Stimulated activated CD4-positive, alpha-beta T cell treated with anti-CD3 and anti-CD28 coated beads, TNF-alpha, amount 100 ng/mL, for 48 hours (primary cell): ENCODE results near the gene TASP1.
"Not testable (repeated sequence)": the region's sequence is repeated elsewhere in the genome, so short reads cannot be mapped to it uniquely, and the experiment has no call there.

Experiments
- DNase-seq, 3 donors: peaks; one replicate each; pipeline ENCODE4 v3.0.0-alpha.2; 2020; ENCODE audit warnings: low read depth in 3 of 3

TASP1 gene, protein sequence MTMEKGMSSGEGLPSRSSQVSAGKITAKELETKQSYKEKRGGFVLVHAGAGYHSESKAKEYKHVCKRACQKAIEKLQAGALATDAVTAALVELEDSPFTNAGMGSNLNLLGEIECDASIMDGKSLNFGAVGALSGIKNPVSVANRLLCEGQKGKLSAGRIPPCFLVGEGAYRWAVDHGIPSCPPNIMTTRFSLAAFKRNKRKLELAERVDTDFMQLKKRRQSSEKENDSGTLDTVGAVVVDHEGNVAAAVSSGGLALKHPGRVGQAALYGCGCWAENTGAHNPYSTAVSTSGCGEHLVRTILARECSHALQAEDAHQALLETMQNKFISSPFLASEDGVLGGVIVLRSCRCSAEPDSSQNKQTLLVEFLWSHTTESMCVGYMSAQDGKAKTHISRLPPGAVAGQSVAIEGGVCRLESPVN

DNA sequence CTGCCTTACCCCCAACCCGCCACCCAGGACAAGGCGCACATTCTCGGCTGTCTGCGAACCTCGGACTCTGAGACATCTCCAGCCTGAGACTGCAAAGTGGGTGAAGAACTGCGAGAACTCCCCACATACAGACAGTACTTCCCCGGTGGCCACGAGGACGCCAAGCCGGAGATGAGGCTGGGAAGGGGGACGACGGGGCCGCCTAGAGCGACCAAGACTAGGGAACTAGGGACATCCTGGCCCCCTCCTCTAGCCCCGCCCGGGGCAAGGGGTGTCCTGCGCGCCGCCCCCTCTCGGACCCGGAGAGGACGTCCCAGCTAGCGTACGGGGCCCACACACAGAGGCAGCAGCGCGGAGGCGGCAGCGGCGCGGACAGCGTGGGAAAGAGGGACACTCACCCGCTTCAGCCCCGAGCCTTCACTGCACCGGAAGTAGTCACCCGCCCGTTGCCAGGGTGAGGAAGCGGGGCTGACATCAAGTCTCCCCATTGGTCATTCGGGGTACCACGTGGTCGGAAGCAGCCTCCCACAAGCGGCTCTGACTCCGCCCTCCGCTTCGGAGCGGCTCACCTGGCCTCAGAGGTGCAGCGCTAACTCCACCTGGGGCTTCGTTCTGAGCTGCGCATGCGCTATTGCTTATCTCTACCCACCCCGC lies at the start of gene TASP1:
Gene TASP1 (minus strand): TSS at position 437 of the 654 bp plus-strand sequence. CDS start 8,854 bp downstream, outside the sequence.
- DNase-seq, result peak; percentile 89 to 95 (median 93)

DNA sequence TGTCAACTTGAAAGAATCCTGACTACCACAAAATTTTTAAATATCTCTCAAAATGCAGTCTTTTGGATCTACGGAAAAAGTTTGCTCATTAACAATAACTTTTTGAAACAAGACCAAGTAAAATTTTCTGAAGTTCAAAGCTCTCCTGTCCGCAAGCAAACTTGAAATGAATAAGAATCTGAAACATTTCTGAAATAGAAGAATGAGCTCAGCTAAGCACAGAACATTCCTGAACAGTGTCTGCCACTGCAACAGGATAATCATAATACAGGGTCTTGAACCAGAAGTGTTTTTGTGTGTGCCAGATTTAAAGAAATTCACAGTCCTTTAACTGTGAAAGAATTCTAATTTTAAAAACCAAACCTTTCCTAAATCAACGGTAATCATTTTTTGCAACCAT lies 49.1 kb upstream of the TASP1 start:
- DNase-seq, result no peak

DNA sequence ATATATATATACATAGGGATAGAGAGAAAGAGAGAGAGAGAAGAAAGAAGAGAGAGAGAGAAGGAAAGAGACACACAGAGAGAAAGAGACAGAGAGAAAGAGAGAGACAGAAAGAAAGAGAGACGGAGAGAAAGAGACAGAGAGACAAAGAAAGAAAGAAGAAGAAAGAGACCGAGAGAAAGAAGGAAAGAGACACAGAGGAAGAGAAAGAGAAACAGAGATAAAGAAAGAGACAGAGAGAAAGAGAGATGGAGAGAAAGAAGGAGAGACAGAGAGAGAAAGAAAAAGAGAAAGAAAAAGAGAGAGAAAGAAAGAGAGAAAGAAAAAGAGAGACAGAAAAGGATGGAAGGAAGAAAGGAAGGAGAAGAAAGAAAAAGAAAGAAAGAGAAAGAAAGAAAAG lies 46.9 kb upstream of the TASP1 start:
- DNase-seq, result no peak

DNA sequence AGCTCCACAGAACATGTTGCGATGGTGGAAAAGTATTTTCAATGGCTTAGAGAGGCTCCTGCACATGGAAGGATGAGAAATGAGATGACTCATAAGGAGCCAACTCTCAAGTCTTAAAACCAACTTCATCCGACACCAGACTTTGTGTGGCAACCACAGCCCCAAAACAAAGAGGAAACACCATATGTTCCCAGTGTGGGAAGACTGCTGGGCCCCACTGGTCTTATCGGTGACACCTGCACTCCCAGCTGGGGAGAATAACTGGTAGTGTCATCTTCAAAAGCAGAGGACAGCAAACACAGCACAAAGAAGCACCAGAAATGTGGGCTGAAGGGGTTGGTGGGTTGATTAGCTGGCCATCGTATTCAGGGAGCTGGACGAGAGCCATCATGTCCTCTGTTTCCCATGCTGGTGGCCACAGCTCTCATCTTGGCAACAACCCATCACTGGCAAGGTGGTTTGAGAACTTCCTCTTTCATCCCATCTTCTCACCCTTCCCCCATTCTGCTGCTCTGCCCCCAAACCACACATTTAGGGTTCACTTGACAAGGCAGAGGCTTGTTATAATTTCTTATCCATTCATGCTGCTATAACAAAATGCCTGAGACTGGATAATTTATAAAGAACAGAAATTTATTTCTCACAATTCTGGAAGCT lies 46.0 kb upstream of the TASP1 start:
- DNase-seq, result no peak

DNA sequence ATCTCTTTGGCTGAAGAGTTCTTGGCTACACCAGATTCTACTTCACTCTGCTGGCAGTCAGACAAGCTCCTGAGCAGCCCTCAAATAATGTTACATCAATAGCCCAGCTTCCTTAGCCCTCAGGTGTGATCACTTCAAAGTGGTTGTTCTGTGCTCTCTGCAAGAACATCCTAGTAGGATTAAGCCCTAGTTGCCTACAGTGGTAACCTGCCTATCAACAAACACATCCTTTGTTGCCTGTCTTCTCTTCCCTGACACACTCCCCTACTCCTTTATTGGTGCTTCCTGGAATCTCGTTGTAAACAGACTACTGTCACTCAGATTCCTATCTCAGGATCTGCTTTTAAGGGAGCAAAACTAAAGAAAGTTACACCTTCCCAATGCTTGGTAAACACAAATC lies 45.1 kb upstream of the TASP1 start:
- no peak for DNase-seq

DNA sequence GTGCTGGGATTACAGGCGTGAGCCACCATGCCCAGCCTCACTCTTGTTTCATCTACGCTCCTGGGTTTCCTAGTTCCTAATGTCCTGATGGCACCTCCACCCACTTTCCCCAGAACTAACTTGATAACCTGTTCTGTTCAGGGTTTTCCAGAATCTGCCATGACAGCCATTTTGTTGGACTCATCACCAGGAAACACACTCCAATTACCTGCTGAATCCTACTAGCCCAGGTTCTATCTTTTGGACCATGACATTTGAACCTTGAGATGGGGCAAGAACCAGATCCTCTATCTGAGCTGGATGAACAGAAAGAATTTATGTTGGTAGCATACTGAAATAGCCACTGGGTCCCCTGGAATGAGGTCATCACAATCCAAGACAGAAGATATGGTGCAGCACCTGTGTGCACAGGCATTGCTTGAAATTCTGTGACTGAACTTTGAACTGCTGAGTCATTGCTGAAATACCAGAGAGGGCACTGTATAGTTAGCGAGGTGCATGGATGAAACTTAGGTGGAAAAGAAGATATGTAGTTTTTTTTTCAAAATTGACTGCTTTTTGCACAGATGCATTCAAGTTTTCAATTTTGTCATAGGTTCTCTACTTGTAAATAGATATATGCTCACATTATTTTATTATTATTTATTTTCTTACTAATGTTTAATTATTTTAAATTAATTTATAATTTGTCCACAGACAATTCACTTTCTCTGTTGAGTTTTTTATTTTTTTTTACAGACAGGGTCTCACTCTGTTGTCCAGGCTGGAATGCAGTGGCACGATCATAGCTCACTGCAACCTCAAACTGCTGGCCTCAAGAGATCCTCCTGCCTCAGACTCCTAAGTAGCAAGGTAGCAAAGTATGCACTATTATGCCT lies 42.8 kb upstream of the TASP1 start:
- no peak for DNase-seq

DNA sequence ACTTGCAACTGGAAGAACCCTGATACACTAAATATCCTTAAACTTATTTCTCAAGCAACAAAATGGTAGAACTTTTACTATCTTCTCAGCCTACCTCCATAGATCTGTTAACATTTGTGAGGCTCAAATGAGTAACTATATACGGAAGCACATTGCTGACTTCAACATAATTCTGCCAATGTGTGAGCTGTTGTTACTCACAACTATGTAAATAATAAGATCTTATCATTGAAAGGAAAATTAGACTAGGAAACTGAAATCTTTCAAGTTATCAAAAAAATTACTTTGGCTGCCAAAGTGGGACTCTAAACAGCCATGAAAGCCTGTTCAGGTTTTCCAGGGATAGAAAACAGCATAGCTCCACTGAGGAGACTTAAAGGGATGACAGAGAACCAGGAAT lies 40.2 kb upstream of the TASP1 start:
- no peak for DNase-seq

DNA sequence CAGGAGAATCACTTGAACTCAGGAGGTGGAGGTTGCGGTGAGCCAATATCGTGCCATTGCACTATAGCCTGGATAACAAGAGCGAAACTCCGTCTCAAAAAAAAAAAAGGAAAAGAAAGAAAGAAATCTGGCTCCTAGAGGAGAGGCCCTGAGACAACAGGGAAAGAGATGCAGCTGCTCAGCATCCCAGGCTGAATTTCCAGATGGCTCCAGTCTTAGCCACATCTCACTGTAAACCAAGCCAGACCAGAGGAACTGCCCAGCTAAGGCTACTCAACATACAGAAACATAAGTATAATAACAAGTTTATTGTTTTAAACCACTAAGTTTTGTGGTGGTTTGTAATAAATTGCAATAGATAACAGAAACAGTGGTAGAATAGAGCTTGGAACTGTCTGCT lies 38.5 kb upstream of the TASP1 start:
- no peak for DNase-seq

DNA sequence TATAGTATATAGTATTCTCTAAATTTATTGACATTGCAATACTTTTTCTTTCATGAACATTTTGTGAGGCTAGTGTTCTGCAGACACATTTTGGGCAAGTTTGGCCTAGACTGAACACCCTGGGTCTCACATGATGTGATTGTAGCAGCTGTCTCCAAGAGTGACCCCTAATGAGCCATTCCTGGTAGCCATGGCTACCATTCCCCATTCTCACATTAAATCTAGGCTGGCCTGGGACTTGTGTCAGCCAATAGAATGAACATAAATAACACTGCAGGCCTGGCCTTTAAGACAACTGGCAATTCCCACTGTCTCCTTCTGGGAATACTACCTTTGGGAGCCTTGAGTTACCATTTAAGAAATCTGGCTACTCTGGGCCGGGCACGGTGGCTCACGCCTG lies 38.0 kb upstream of the TASP1 start:
- no peak for DNase-seq

DNA sequence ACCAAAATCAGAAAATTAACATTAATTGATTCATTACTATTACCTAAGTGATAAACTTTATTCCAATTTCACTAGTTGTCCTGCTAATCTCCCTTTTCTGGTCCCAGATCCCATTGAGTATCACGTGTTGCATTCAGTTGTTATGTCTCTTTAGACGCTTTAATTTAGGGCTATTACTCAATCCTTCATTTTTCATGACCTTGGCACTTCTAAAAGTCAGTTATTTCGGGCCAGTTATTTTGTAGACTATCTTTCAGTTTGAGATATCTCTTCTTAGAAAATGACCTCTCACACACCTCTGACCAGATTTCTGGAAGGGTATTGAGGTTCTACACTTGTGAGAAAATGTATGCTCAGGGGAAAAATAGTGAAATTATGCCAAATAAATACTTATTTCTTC lies 34.0 kb upstream of the TASP1 start:
- DNase-seq, result no peak

DNA sequence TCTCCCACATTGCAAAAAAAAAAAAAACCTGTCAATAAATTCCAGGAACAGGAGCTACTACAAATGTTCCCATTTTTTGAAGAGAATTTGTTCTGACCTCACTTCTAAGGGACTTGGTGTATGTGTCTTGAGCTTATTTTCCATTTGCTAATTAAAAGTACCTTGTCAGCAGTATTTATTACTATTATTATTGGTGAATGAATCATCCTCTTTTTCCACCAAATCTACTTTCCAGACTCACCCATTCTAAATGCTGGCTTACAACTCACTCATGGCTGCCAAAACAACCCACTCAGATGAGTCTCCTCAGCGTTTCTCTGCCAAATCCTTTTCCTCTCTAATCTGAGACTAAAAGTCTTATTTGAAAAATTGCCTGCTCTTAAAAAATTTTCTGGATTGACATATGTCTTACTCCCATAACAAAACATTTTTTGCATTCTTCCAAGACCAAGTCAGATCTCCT lies 33.2 kb upstream of the TASP1 start:
- no peak for DNase-seq

DNA sequence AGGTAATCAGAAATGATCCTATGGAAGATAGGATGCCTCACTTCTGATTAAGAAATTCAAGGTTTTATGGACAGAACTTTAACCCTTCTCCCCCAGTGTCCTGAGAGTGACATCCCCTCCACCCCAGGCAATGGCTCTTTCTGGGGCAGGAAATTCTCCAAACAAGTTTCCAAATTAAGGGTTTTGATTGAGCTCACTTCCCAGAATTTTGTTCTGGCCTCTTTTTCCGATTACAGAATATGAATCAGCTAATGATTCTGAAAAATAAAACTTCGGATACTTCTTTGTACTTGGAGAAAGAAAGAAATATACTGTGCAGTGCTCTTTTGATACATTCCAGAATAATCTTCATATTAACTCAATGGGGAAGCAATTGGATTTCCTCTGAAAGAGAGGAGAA lies 32.8 kb upstream of the TASP1 start:
- no peak for DNase-seq

DNA sequence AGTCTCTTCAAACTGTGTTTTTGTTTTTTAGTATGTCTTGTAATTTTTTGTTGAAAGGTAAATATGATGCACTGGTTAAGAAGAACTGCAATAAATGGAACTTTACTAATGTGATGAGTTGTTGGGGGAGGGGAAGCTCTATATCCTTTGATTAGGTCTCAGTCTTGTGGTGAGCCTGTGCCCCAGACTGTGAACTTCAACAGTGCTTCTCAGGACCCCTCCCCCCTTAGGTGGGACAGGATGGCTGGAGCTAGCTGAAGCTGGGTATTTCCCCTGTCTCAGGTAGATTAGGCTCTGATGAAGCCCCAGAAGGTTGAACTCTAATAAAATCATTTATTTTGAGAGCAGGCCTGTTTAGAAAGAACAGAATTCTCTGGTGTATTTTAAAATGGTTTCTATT lies 31.4 kb upstream of the TASP1 start:
- no peak for DNase-seq

DNA sequence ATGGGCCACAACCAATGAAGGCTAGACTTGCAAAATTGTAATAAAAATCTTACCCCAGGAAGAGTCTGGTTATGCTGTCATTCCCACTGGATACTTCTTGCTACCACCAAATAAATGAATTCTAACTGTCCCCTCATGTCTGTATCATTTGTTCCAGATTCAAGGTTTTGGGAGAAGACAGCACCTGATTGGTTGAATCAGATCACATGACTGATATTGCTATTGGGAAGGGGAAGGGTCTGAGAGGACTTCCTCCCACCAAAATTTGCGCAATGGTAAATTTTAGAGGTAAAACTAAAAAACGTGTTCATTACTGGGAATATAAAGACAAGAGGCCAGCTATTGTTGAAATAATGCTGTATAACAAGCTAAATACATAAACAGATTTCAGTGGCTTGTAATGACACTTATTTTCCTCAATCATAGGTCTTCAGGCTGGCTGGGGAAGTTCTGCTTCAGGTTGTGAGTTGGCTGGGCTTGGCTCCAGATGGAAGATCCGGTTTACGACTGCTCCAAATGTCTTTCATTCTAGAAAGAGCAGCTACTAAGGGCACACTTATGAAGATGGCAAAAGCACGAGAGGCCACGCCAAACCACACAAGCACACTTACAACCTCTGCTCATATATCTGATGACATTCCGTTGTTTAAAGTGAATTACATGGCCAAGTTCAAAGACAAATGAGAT lies 27.1 kb upstream of the TASP1 start:
- DNase-seq, result no peak

DNA sequence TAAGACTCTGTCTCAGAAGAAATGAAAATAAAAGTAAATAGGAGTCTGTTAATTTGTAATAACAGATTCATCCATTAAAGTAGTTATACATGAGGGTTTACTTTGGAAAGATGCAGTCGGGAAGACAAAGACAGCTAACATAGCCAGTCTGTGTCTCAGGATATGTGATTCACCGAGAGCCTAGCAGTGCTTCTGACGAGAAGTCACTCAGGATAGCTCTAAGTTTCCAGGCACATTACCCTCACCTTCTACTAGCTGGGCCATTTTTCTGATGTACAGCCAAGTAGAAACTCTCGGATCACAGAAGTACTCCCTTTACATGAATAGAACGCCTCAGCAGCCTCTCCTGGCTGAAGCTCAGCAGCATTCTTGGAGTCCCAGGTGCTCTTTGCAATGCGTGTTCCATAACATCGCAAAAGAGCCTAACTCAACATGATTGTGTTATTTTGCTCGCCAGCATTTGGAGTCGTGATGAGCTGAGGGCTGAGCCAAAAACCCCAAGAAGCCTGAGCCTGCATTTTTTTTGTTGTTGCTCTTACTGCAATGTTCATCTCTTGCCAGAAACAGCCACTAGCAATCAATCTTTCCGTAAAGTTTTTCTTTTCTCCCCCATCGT lies 22.4 kb upstream of the TASP1 start:
- DNase-seq, result no peak

DNA sequence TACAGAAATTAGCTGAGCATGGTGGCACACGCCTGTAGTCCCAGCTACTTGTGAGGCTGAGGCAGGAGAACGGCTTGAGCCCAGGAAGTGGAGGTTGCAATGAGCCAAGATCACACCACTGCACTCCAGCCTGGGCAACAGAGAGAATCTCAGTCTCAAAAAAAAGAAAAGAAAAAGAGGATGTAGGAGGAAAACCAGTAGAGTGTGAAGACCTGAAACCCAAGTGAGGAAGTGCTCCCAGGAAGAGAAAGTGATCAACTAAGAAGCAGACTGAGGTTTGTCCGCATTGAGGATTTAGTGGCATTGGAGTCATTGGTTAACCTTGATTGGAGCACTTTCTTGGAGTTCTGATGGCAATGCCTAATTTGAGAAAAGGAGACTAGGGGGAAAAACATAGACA lies 20.6 kb upstream of the TASP1 start:
- no peak for DNase-seq

DNA sequence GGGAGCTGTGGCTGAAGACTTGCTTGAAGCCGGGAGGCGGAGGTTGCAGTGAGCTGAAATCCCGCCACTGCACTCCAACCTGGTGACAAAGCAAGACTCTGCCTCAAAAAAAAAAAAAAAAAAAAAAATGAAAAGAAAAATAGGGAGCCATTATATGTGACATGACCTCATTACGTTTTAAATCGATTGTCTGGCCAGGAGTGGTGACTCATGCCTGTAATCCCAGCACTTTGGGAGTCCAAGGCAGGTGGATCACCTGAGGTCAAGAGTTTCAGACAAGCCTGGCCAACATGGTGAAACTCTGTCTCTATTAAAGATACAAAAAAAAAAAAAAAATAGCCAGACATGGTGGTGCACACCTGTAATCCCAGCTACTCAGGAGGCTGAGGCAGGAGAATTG lies 19.3 kb upstream of the TASP1 start:
- DNase-seq, result not testable (repeated sequence)

DNA sequence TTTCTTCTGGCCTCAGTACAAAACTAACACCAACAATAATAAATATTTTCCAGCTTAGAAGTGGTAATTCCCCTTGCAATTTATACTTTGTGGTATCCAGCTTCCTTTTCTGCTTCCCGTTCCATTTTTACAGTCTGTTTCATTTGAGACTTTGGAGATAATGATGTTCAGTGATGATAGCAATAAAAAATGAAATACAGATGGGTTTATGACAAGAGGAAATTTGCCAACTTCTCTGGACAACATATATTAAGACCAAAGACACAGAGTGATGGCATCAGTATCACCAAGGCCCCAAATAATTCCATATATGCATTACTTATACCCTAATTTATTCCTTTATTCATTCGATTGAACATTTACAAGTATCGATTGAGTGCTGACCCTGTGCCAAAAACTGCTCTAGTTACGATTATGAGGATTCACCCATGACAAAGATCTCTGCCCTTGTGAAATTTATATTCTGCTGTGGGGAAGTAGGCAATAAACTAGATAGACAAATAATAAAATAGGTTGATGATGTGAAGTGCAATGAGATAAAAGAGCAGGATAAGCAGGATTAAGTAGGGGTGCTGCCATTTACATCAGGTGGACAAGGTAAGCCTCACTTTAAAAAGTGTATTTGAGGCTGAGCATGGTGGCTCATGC lies 18.1 kb upstream of the TASP1 start:
- DNase-seq, result no peak

DNA sequence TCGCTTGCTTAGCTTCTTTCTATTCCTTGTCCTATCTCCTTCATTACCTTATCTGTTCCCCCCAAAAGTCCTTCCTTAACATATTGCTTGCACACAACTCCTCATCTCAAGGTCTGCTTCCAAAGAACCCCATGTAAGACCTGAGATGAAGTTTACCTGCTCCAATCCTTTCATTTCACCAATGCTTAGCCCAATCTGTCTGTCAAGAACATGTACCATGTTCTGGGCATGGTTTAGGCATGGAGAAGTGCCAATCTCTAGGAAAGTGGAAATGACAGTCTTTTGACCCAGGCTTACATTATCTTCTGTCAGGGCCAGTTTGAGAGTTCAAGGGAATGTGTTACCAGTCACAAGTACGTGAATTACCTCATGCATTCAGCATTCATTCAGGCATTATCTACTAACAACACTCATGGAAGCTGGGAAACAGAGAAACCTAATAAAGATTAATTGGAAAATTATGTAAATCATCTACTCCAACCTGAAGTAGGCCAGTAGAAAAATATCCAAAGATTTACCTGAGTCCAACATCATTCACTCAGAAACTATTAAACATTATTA lies 15.8 kb upstream of the TASP1 start:
- DNase-seq, result no peak

DNA sequence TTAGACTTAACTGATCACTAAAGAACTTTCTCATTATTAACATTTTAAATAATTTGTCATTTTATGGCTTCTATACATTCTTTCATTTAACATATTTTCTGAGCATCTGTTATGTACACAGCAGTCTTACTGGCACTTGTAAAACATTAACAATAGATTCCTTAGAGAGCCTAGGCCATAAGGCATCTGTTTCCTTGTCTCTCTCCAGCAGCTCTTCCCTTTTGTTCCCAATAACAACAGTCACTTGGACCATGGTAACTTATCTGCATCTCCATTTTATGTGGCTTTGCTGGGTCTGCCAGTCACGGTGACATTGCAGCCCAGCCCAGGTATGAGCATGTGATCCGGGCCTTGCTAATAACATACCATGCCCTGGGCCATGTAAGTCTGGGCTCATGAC lies 11.7 kb upstream of the TASP1 start:
- no peak for DNase-seq
